CD14-positive monocyte (primary cell): Measurements from ENCODE around the gene ZNF160. TPM values are rescaled to one million over a fixed set of nuclear protein-coding genes. Genes with fewer than 3 reads are reported as not detected.
"Not testable (repeated sequence)": the region's sequence is repeated elsewhere in the genome, so short reads cannot be mapped to it uniquely, and the experiment has no call there.

Experiments
- DNase-seq, 3 donors: peaks; one replicate each; pipeline ENCODE4 v3.0.0-alpha.2; 2011 to 2022
- H2AFZ ChIP-seq: 2 replicates; pipeline ENCODE4 v1.6.0; 2012; ENCODE audit warnings: mild to moderate bottlenecking, low read depth, low read length, inconsistent platforms; ENCODE audit not compliant: insufficient read depth, poor library complexity, severe bottlenecking
- H3K27ac ChIP-seq, 2 donors: 1 replicate in 1 of 2; 2 replicates in 1 of 2; pipeline ENCODE4 v1.5.1; 2012 to 2013; ENCODE audit warnings: low read length in 2 of 2, control low read depth in 1 of 2, inconsistent platforms in 1 of 2, low read depth in 1 of 2, mild to moderate bottlenecking in 1 of 2
- H3K27me3 ChIP-seq, 2 donors: one replicate each; pipeline versions ENCODE4 v1.6.0 to v1.6.1; 2011 to 2013; ENCODE audit warnings: low read length in 2 of 2; ENCODE audit not compliant: control insufficient read depth in 2 of 2, insufficient read depth in 2 of 2
- H3K36me3 ChIP-seq, 2 donors: replicated peaks in 1 of 2; 1 replicate in 1 of 2; 2 replicates in 1 of 2; pipeline versions ENCODE4 v1.5.1 to v1.6.1; 2012 to 2013; ENCODE audit warnings: low read length in 2 of 2, control low read depth in 1 of 2, inconsistent platforms in 1 of 2, mild to moderate bottlenecking in 1 of 2; ENCODE audit not compliant: insufficient read depth in 2 of 2, control insufficient read depth in 1 of 2
- H3K4me1 ChIP-seq, 2 donors: 1 replicate in 1 of 2; 2 replicates in 1 of 2; pipeline versions ENCODE4 v1.5.1 to v1.6.1; 2012 to 2013; ENCODE audit warnings: low read length in 2 of 2, control low read depth in 1 of 2, inconsistent platforms in 1 of 2, mild to moderate bottlenecking in 1 of 2, moderate library complexity in 1 of 2; ENCODE audit not compliant: insufficient read depth in 2 of 2, control insufficient read depth in 1 of 2
- H3K4me2 ChIP-seq: replicated peaks from 2 replicates; pipeline ENCODE3; 2012; ENCODE audit warnings: low read length, moderate library complexity, mild to moderate bottlenecking; ENCODE audit not compliant: poor library complexity, severe bottlenecking; ENCODE audit errors: extremely low read depth
- H3K4me3 ChIP-seq, 3 experiments: fragments of 200-600 bp in 1 of 3; sonication (generic) in 1 of 3; replicated peaks in 1 of 3; 1 replicate in 2 of 3; 2 replicates in 1 of 3; pipeline ENCODE4 v1.5.1; 2011 to 2013; ENCODE audit warnings: low read length in 3 of 3, mild to moderate bottlenecking in 3 of 3, control low read depth in 2 of 3, low read depth in 2 of 3, inconsistent platforms in 1 of 3, moderate library complexity in 1 of 3
- H3K79me2 ChIP-seq: 2 replicates; pipeline ENCODE4 v1.6.0; 2012; ENCODE audit warnings: mild to moderate bottlenecking, control low read depth, inconsistent platforms, low read length, moderate library complexity; ENCODE audit not compliant: insufficient read depth
- H3K9ac ChIP-seq: 2 replicates; pipeline ENCODE4 v1.6.0; 2017; ENCODE audit warnings: low read length, mild to moderate bottlenecking; ENCODE audit not compliant: insufficient read depth, poor library complexity, severe bottlenecking
- H3K9me3 ChIP-seq, 2 donors: replicated peaks in 1 of 2; 1 replicate in 1 of 2; 2 replicates in 1 of 2; pipeline versions ENCODE4 v1.5.1 to v1.6.1; 2012 to 2013; ENCODE audit warnings: low read length in 2 of 2, control low read depth in 1 of 2; ENCODE audit not compliant: control insufficient read depth in 1 of 2, insufficient read depth in 1 of 2
- H4K20me1 ChIP-seq: 2 replicates; pipeline ENCODE4 v1.6.0; 2012; ENCODE audit warnings: mild to moderate bottlenecking, low read length, control low read depth, moderate library complexity; ENCODE audit not compliant: insufficient read depth
- H3K27ac Mint-ChIP-seq, 7 donors: one replicate each; pipeline ENCODE4 v1.8.0; 2020; ENCODE audit warnings: mild to moderate bottlenecking in 7 of 7, mixed read lengths in 7 of 7, moderate library complexity in 6 of 7, inconsistent platforms in 2 of 7
- H3K27me3 Mint-ChIP-seq, 3 donors: one replicate each; pipeline ENCODE4 v1.8.0; 2021 to 2022; ENCODE audit warnings: low read depth in 3 of 3, mild to moderate bottlenecking in 3 of 3, mixed read lengths in 3 of 3, moderate library complexity in 3 of 3, inconsistent platforms in 1 of 3
- H3K36me3 Mint-ChIP-seq, 2 donors: one replicate each; pipeline ENCODE4 v1.8.0; 2020; ENCODE audit warnings: mixed read lengths in 2 of 2, inconsistent platforms in 1 of 2, mild to moderate bottlenecking in 1 of 2
- H3K4me1 Mint-ChIP-seq: one replicate; pipeline ENCODE4 v1.8.0; 2020; ENCODE audit warnings: mild to moderate bottlenecking, mixed read lengths
- H3K4me3 Mint-ChIP-seq, 2 donors: one replicate each; pipeline ENCODE4 v1.8.0; 2020; ENCODE audit warnings: mild to moderate bottlenecking in 2 of 2, mixed read lengths in 2 of 2, moderate library complexity in 1 of 2
- H3K9me3 Mint-ChIP-seq, 7 donors: one replicate each; pipeline ENCODE4 v1.8.0; 2020 to 2022; ENCODE audit warnings: mixed read lengths in 7 of 7, mild to moderate bottlenecking in 6 of 7, moderate library complexity in 6 of 7, inconsistent platforms in 2 of 7
- WGBS: methylation state at CpG from one replicate; pipeline ENCODE4 v1.1.5; 2013; ENCODE audit warnings: missing lambda C conversion rate; ENCODE audit not compliant: insufficient coverage; 5-methylcytosine and 5-hydroxymethylcytosine counted together
- intact Hi-C, 2 donors: fragments of 100-400 bp; cut with micrococcal nuclease; formaldehyde crosslinking; loops; one replicate each; pipeline versions ENCODE4 v1.15.0 to v1.15.1; 2023
- polyA plus RNA-seq, 3 donors: library from polyadenylated mRNA; depleted of rRNA in 1 of 3; unstranded in 2 of 3; stranded (reverse) in 1 of 3; fragments of 300-500 nt in 2 of 3; fragments of >200 nt in 1 of 3; fragmentation: Illumina TruSeq in 2 of 3; gene quantifications; 1 replicate in 2 of 3; 2 replicates in 1 of 3; pipeline ENCODE4 v1.2.3, GENCODE V29; 2012 to 2021

The ZNF160 gene
- polyA plus RNA-seq, 3 donors, result 6.4 to 24.5 (median 7.7) TPM

GRCh38 chr19:53096982-53097690 lies 6.1 kb downstream of the ZNF160 start:
- Mint-ChIP-seq H3K9me3 (peaks cover 1 to 50% (median 19%) of the 10 kb centered on the region in 7 donors), H3K36me3 (peaks cover 42 to 64% of the 10 kb centered on the region in 2 donors), H3K27ac (peak overlapping the region in 1 of 7 donors; percentile 29)
- H3K4me1 ChIP-seq, H2AFZ ChIP-seq, H3K9ac ChIP-seq, intact Hi-C loops, DNase-seq, H3K4me1 Mint-ChIP-seq, H3K4me3 Mint-ChIP-seq, H3K27me3 ChIP-seq, H3K4me2 ChIP-seq, H3K4me3 ChIP-seq, H4K20me1 ChIP-seq, H3K27me3 Mint-ChIP-seq, H3K27ac ChIP-seq: not testable (repeated sequence)
- 100% methylated on average over 4 of the region's 10 CpGs for WGBS
- peaks cover 9 to 57% of the 10 kb centered on the region in 2 donors for H3K36me3 ChIP-seq
- peaks cover 0 to 19% of the 10 kb centered on the region in 2 donors for H3K9me3 ChIP-seq
- peaks cover 43% of the 10 kb centered on the region for H3K79me2 ChIP-seq

- H3K9ac ChIP-seq, H4K20me1 ChIP-seq, H3K4me3 Mint-ChIP-seq, DNase-seq, H2AFZ ChIP-seq, H3K27me3 ChIP-seq, H3K27ac Mint-ChIP-seq, intact Hi-C loops, H3K4me1 ChIP-seq, H3K27me3 Mint-ChIP-seq, H3K4me3 ChIP-seq, H3K27ac ChIP-seq, H3K4me2 ChIP-seq, H3K4me1 Mint-ChIP-seq: not testable (repeated sequence)
- WGBS, result no CpG with 5 or more reads among the region's 6 CpGs
- H3K36me3 Mint-ChIP-seq, result peaks cover 45 to 67% of the 10 kb centered on the region in 2 donors
- peaks cover 11 to 61% of the 10 kb centered on the region in 2 donors for H3K36me3 ChIP-seq
- H3K9me3 Mint-ChIP-seq, result peaks cover 1 to 46% (median 15%) of the 10 kb centered on the region in 7 donors
- peaks cover 0 to 20% of the 10 kb centered on the region in 2 donors for H3K9me3 ChIP-seq
- peaks cover 37% of the 10 kb centered on the region for H3K79me2 ChIP-seq
Observed at GRCh38 chr19:53096579-53096978, 6.6 kb downstream of the ZNF160 start.
